Embryonic facial prominence (tissue), 1 donor: ENCODE results near the gene IFT57.

Experiments
- DNase-seq: peaks from one replicate; pipeline ENCODE4 v3.0.0-alpha.2; 2016; ENCODE audit errors: extremely low spot score

IFT57 gene

DNA sequence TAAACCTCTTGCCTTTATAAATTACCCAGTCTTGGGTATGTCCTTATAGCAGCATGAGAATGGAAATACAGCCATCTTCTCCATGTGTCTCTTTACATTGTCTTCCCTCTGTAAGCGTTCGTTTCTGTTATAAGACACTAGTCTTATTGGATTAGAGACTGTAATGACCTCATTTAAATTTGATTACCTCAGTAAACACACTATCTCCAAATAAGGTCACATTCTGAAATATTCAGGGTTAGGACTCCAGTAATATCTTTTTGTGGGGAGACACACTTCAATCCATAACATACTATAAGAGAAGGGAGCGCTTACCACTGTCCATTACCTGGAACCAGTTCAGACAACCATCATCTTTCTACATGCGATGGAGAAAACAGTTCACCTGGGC, 97.1 kb downstream of the IFT57 start:
- DNase-seq = no peak

DNA sequence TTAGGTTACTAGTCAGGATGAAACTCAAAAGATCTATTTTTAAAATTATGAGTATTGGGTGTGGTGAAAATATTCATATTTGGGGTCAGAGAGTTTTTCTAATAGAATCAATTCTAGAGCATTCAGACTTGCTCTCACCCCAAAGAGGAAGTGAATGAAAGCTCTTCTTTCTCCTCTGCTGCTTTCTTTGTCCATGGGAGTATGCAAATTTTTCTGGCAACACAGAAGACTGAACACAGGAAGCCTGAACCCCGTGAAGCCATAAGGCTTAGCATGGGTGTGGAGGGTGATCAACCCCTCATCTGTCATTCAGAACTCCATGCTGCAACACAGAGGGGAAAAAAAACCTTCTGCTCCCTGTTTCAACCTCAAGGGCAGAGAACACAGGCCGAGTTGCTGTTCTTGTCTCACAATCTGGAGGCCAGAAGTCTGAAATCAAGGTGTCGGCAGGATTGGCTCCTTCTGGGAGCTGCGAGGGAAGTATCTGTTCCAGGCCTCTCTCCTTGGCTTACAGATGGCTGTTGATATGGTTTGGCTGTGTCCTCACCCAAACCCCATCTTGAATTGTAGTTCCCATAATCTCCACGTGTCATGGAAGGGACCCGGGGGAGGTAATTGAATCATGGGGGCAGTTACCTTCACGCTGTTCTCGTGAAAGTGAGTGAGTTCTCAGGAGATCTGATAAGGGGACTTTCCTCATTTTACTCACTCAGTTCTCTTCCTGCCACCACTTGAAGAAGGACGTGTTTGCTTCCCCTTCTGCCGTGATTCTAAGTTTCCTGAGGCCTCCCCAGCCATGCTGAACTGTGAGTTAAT, 97.7 kb downstream of the IFT57 start:
- DNase-seq = no peak

DNA sequence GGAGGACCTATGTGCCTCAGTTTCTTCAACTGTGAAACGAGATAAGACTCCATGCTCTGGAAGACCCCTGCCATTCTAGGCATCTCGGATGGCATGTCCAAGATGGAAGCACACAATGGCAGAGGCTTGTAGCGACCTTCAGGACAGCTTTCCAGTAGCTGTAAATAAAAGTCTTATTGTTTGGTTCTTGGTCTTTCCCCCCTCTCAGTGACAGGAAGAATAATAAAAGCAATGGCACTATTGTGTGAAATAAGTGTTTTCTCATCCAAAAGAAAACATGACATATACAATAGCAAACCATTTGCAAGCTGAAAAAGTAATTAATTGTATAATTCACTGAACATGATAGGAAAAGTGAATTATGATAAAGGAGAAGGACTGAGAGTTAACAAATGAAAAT, 98.9 kb downstream of the IFT57 start:
- DNase-seq = no peak

DNA sequence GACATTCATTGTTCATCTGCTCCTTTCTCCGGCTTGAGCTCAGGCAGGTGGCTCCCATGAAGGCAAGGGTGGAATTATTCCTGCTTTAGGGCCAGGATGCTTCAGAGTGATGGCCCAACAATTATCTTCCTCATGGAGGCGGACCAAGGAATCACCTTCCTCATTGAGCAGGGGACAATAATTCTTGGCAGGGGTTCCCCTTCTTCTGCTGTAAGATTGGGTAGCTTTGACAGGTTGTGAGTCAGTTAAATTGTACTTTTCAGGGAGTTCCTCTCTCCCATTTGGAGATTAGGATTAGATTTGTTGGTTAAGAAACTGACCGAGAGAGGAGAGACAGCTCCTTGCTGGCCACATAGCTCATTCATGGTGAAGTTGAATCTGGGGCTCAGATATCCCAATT, 99.9 kb downstream of the IFT57 start:
- no peak for DNase-seq

DNA sequence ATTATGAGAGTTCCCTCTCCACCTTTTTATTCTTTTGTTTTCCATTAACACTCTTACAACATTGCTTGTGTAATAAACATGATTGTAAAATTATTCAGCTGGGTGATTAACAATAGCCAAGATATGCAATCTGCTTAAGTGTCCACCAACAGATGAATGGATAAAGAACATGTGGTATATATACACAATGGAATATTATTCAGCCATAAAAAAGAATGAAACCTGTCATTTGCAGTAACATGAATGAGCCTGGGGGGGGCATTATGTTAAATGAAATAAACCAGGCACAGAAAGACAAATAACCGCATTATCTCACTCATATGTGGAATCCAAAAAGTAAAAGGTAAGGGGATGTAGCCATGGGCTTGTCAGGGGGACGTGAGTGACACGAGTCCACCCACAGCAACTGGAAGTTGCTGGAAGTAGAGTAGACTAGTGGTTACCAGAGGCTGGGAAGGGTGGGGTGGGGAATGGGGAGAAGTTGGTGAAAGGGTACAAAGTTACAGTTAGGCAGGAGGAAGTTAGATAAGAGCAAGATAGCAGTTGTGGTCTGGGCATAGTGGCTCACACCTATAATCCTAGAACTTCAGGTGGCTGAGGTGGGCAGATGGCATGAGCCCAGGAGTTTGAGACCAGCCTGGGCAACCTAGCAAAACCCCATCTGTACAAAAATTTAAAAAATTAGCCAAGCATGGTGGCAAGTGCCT, 102.7 kb downstream of the IFT57 start:
- no peak for DNase-seq

DNA sequence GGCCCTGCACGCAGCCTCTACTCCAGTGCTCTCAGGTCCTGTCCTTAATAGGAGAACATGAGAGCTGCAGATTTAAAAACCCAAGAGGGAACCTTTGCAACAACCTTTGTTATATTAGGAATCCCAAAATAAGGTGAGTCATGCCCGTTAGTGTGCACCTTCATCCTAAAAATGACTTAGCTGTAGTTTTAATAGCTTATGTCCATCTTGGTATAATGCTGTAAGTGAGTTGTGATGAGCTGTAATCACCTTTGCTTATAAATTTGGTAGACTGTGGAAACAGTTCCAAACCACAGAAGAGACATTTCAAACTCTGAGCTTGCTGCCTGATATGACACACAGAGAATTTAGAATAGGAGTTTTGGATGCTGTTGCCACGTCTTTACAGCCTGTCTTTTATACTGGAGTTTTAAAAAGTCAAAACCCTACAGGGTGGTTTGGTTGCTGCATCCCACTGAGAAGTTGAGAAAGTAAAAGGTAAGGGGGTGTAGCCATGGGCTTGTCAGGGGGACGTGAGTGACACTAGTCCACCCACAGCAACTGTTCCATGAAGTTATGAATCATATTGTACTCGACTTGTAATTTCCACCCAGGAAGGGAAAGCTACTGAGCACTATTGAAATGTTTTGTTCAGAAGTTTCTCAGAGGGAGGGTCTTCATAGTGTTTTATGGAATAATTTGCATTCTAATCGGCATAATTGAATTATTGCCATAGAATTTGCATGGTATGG, 104.0 kb downstream of the IFT57 start:
- DNase-seq = no peak

DNA sequence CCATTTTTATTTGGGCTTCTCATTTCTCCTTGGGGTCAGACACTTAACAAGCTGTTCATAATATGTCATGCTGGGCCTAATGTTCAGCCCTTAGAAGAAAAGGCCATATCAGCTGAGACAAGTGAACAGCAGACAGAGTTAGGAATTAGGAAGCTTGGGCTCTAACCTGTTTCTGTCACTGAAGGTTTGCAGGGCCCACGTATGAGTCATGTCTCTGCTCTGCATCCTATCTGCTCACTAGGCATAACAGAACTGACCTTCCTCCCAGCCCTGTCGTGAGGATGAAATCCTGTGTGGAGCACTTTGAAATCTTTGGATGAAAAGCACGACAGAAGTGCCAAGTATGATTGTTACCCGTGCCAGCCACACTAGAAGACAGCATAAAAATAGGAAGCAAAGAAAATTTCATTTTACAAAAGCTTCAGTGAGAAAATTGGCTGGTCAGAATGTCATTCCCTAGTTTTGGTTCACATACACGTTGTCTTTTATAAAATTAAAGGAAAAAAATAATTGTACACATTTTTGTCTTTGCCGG, 104.9 kb downstream of the IFT57 start:
- DNase-seq = no peak

DNA sequence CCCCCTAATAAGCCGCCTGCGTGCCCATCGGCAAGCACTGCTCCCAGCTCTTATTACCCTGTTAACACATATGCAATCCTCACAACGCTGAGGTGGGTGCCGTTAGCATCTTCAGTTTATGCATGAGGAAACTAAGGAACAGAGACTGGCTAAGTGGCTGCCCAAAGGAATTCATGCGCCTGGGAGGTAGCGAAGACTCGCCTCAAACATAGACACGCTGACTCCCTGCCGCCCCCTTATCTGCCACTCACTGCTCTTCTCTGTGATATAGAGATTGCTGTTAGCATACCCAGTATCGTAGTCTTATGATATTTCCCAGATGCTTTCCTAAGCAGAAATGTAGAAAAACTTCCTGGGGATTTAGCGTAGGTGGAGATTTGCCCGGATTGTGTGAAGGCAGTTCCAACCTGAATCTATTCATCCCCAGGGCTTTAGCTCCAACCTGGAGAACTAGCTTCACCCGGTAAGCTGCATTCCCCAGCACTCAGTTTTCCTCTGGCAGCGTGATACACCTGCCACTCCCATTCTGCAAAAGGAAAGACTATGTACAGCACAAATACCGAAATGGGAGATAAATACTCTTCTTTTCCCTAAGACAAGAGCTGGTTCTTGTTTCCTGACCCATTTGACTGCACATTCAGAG, 107.7 kb downstream of the IFT57 start:
- DNase-seq = no peak

DNA sequence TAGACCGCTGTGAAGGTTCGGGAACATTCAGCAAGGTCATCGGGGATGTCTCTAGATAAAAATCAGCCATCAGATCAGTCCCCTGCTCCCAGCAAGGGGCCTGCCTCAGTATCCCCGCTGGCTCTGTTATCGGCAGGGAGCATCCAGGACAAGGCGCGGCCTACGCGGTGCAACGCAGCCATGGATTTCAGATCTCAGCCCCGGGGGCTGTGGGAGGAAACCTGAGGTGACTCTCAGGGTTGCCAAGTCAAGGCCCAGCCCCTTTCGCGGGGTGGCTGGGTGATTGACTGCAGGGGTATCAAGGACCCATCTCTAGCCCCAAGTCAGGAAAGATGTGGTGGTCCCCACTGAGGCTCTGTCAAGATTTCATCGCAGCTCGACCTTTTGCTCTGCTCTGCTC, 108.2 kb downstream of the IFT57 start:
- DNase-seq = no peak

DNA sequence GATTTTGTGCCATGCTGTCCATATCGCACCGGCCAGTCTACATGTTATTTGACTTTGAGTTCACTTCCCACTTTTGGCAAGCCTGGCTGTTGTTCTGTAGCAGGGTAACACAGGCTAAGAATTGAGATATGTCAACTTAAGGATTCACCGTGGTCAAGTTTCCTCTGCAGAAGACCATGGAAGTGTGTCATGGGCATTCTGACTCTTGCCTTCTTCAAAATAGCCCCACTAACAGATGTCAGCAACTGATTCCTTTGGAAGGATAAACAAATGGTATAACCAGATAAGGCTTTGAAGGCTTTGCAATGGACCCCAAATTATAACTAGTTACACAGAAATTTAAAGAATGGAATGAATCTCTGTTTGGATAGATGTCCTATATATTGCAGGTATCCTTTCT, 111.3 kb downstream of the IFT57 start:
- DNase-seq = no peak
